H9 (cell line): Measurements from ENCODE around the gene TRPM3. TPM values are rescaled to one million over a fixed set of nuclear protein-coding genes. Genes with fewer than 3 reads are reported as not detected.

ENCODE experiments used
- DNase-seq: peaks from one replicate; pipeline ENCODE4 v3.0.0-alpha.2; 2017
- H2AFZ ChIP-seq: one replicate; pipeline ENCODE4 v1.6.1; 2013; ENCODE audit warnings: mild to moderate bottlenecking, low read length, control low read depth, moderate library complexity
- H2AK5ac ChIP-seq: 2 replicates; pipeline ENCODE4 v1.6.1; 2013; ENCODE audit warnings: low read length, control low read depth, mixed read lengths; ENCODE audit not compliant: insufficient read length
- H2BK120ac ChIP-seq: one replicate; pipeline ENCODE4 v1.6.1; 2013; ENCODE audit warnings: low read depth, mild to moderate bottlenecking, low read length, control low read depth, inconsistent platforms; ENCODE audit not compliant: poor library complexity, severe bottlenecking
- H2BK12ac ChIP-seq: 2 replicates; pipeline ENCODE4 v1.6.1; 2013; ENCODE audit warnings: low read length, control low read depth, mixed read lengths, low read depth; ENCODE audit not compliant: insufficient read length
- H2BK15ac ChIP-seq: 2 replicates; pipeline ENCODE4 v1.6.1; 2013; ENCODE audit warnings: low read depth, low read length, control low read depth
- H2BK20ac ChIP-seq: one replicate; pipeline ENCODE4 v1.6.1; 2013; ENCODE audit warnings: low read depth, mild to moderate bottlenecking, low read length, control low read depth, inconsistent platforms; ENCODE audit not compliant: poor library complexity, severe bottlenecking
- H2BK5ac ChIP-seq: 2 replicates; pipeline ENCODE4 v1.6.1; 2013; ENCODE audit warnings: low read length, control low read depth, mixed read lengths; ENCODE audit not compliant: insufficient read length
- H3K14ac ChIP-seq: 2 replicates; pipeline ENCODE4 v1.6.1; 2013; ENCODE audit warnings: low read length, control low read depth; ENCODE audit not compliant: insufficient read depth
- H3K18ac ChIP-seq: 2 replicates; pipeline ENCODE4 v1.6.1; 2013; ENCODE audit warnings: low read depth, mild to moderate bottlenecking, mixed read lengths, low read length, control low read depth; ENCODE audit not compliant: insufficient read length
- H3K23ac ChIP-seq: 2 replicates; pipeline ENCODE4 v1.6.1; 2013; ENCODE audit warnings: low read length, control low read depth, mixed read lengths, low read depth; ENCODE audit not compliant: insufficient read length
- H3K23me2 ChIP-seq: 2 replicates; pipeline ENCODE4 v1.6.1; 2013; ENCODE audit warnings: low read depth, mild to moderate bottlenecking, mixed read lengths, low read length, control low read depth; ENCODE audit not compliant: insufficient read length, poor library complexity, severe bottlenecking
- H3K27ac ChIP-seq: 2 replicates; pipeline ENCODE4 v1.5.1; 2013; ENCODE audit warnings: low read length, control low read depth, mixed read lengths, low read depth; ENCODE audit not compliant: insufficient read length
- H3K27me3 ChIP-seq: 2 replicates; pipeline ENCODE4 v1.6.1; 2013; ENCODE audit warnings: low read length, control low read depth, inconsistent platforms; ENCODE audit not compliant: insufficient read depth
- H3K4ac ChIP-seq: 2 replicates; pipeline ENCODE4 v1.6.1; 2013; ENCODE audit warnings: low read depth, mild to moderate bottlenecking, control low read depth, inconsistent platforms, low read length, moderate library complexity
- H3K4me1 ChIP-seq: 2 replicates; pipeline ENCODE4 v1.6.1; 2013; ENCODE audit warnings: low read length, control low read depth, inconsistent platforms; ENCODE audit not compliant: insufficient read depth
- H3K4me2 ChIP-seq: 2 replicates; pipeline ENCODE4 v1.6.1; 2013; ENCODE audit warnings: low read length, control low read depth, mixed read lengths; ENCODE audit not compliant: insufficient read length, insufficient read depth
- H3K56ac ChIP-seq: 2 replicates; pipeline ENCODE4 v1.6.1; 2013; ENCODE audit warnings: low read depth, mild to moderate bottlenecking, mixed read lengths, low read length, control low read depth; ENCODE audit not compliant: insufficient read length
- H3K79me1 ChIP-seq: 2 replicates; pipeline ENCODE4 v1.6.1; 2013; ENCODE audit warnings: low read depth, mild to moderate bottlenecking, moderate library complexity, low read length, control low read depth, inconsistent platforms; ENCODE audit not compliant: insufficient read depth, poor library complexity, severe bottlenecking
- H3K79me2 ChIP-seq: 2 replicates; pipeline ENCODE4 v1.6.1; 2013; ENCODE audit warnings: low read length, control low read depth, inconsistent platforms; ENCODE audit not compliant: insufficient read depth
- H3K9ac ChIP-seq: 2 replicates; pipeline ENCODE4 v1.6.1; 2013; ENCODE audit warnings: low read length, control low read depth, mixed read lengths; ENCODE audit not compliant: insufficient read length; ENCODE audit errors: extremely low read depth
- H3K9me3 ChIP-seq: one replicate; pipeline ENCODE4 v1.6.1; 2013; ENCODE audit warnings: low read depth, low read length, inconsistent platforms; ENCODE audit not compliant: control insufficient read depth
- H3T11ph ChIP-seq: one replicate; pipeline ENCODE4 v1.6.1; 2013; ENCODE audit warnings: mild to moderate bottlenecking, low read length, control low read depth, inconsistent platforms
- H4K20me1 ChIP-seq: one replicate; pipeline ENCODE4 v1.6.1; 2013; ENCODE audit not compliant: control insufficient read depth, insufficient read length, insufficient read depth
- H4K5ac ChIP-seq: 2 replicates; pipeline ENCODE4 v1.6.1; 2013; ENCODE audit warnings: low read depth, mild to moderate bottlenecking, mixed read lengths, low read length, control low read depth; ENCODE audit not compliant: insufficient read length
- H4K8ac ChIP-seq: replicated peaks from 2 replicates; pipeline ENCODE4 v1.6.1; 2013; ENCODE audit warnings: low read length, control low read depth, mixed read lengths, low read depth; ENCODE audit not compliant: insufficient read length
- H4K91ac ChIP-seq: 2 replicates; pipeline ENCODE4 v1.6.1; 2013; ENCODE audit warnings: low read depth, mild to moderate bottlenecking, moderate library complexity, mixed read lengths, low read length, control low read depth; ENCODE audit not compliant: insufficient read length
- H3K27ac Mint-ChIP-seq, 3 experiments: 2 replicates in 2 of 3; 3 replicates in 1 of 3; pipeline ENCODE4 v1.8.0; 2020 to 2021; ENCODE audit warnings: mixed read lengths in 3 of 3, mild to moderate bottlenecking in 1 of 3, moderate library complexity in 1 of 3
- H3K27me3 Mint-ChIP-seq: 2 replicates; pipeline ENCODE4 v1.8.0; 2021; ENCODE audit warnings: low read depth, mild to moderate bottlenecking, moderate library complexity, mixed read lengths
- H3K36me3 Mint-ChIP-seq, 3 experiments: 2 replicates in 2 of 3; 3 replicates in 1 of 3; pipeline ENCODE4 v1.8.0; 2020 to 2021; ENCODE audit warnings: low read depth in 3 of 3, mixed read lengths in 3 of 3; ENCODE audit not compliant: insufficient read depth in 1 of 3
- H3K4me1 Mint-ChIP-seq, 2 experiments: 2 replicates each; pipeline ENCODE4 v1.8.0; 2020; ENCODE audit warnings: mixed read lengths in 2 of 2
- H3K4me3 Mint-ChIP-seq, 2 experiments: 2 replicates in 1 of 2; 3 replicates in 1 of 2; pipeline ENCODE4 v1.8.0; 2020 to 2021; ENCODE audit warnings: mild to moderate bottlenecking in 2 of 2, mixed read lengths in 2 of 2, moderate library complexity in 1 of 2
- H3K9me3 Mint-ChIP-seq, 2 experiments: 2 replicates in 1 of 2; 3 replicates in 1 of 2; pipeline ENCODE4 v1.8.0; 2020; ENCODE audit warnings: mild to moderate bottlenecking in 2 of 2, mixed read lengths in 2 of 2, moderate library complexity in 1 of 2
- CTCF ChIP-seq: fragments of 200-600 bp; sonication (generic); conservative IDR thresholded peaks from 3 replicates; pipeline ENCODE4 v1.8.0; 2021; ENCODE audit warnings: antibody characterized with exemption, mild to moderate bottlenecking
- total RNA-seq: library from RNA; stranded (reverse); gene quantifications from 2 replicates; pipeline ENCODE4 v1.2.1, GENCODE V29; 2021

The TRPM3 gene
- total RNA-seq, 1 experiment from 2014 or later, result 10.3 TPM

- Histone ChIP-seq H3K9me3 (no peaks in the 10 kb centered on the region), H2BK15ac (no peak overlapping the region), H3K18ac (no peak overlapping the region), H2BK5ac (no peak overlapping the region), H2AFZ (no peak overlapping the region), H3T11ph (no peak overlapping the region), H3K4ac (no peak overlapping the region), H4K20me1 (no peaks in the 10 kb centered on the region), H3K79me2 (no peaks in the 10 kb centered on the region), H2AK5ac (no peak overlapping the region), H2BK20ac (no peak overlapping the region), H3K23ac (no peak overlapping the region), H3K14ac (no peak overlapping the region), H3K4me2 (no peak overlapping the region), H3K79me1 (no peaks in the 10 kb centered on the region), H4K8ac (no peak overlapping the region), H3K4me1 (no peaks in the 10 kb centered on the region), H4K5ac (no peak overlapping the region), H3K27me3 (no peaks in the 10 kb centered on the region), H3K23me2 (no peaks in the 10 kb centered on the region), H2BK120ac (no peak overlapping the region), H2BK12ac (no peak overlapping the region), H4K91ac (no peak overlapping the region), H3K27ac (no peak overlapping the region), H3K56ac (no peak overlapping the region), H3K9ac (no peak overlapping the region)
- DNase-seq, result no peak
- Mint-ChIP-seq H3K27me3 (no peaks in the 10 kb centered on the region), H3K27ac (no peak overlapping the region), H3K4me3 (no peak overlapping the region), H3K4me1 (peaks cover 3 to 7% of the 10 kb centered on the region in 2 experiments; a peak in 3 of 4 replicates), H3K36me3 (no peaks in the 10 kb centered on the region), H3K9me3 (no peaks in the 10 kb centered on the region)
- TF ChIP-seq CTCF, result no peak
These were observed 528.2 kb downstream of the TRPM3 start for GRCh38 chr9:70593241-70593640.
